Measurements from ENCODE around the gene MCC.

DNA sequence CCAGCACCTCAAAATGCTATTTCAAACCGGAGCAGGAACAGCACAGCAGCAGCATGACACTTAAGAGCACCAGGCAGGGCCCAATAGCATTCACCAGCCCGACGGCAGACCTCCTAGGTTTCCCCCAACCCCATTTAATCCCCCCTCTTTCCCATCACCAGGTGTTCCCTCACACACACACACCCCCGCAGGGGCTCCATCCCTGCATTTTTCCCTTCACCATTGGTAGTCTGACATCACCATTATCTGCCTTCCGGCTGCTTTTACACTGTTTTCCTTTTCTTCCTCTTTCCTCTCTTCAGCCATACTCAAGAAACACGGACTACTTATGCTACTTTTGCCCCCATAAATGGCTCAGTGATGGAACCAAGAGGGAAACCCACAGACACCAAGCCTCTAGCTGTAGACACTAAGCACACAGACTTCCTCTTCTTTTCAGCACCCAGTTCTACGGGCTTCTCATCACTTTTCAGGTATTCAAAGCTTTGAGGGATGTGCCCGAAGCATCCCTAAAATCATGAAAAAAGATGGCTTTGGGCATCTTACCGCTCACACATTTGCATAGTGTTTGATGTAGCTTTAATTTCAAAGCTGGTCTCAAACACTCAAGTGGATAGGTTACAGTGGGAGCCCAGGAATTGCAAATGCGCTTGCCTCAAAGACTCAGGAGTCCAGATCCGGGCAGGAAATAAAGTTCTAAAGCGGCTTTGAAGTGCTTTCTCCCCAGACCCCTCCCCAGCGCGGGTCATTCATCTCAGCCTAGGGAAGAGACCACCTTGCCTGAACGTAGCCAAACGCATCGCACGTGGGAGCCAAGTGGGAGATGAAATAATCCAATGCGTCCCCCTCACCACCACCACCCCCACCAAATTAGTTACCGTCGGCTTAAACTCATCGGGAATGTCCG, 194.9 kb downstream of the MCC start:
- no peak for TF ChIP-seq ARID4B (CRISPR knock-in tag; IDR thresholded peaks at IDR 0.05; ENCODE audit: borderline replicate concordance)
- TF ChIP-seq, protein P1, sequence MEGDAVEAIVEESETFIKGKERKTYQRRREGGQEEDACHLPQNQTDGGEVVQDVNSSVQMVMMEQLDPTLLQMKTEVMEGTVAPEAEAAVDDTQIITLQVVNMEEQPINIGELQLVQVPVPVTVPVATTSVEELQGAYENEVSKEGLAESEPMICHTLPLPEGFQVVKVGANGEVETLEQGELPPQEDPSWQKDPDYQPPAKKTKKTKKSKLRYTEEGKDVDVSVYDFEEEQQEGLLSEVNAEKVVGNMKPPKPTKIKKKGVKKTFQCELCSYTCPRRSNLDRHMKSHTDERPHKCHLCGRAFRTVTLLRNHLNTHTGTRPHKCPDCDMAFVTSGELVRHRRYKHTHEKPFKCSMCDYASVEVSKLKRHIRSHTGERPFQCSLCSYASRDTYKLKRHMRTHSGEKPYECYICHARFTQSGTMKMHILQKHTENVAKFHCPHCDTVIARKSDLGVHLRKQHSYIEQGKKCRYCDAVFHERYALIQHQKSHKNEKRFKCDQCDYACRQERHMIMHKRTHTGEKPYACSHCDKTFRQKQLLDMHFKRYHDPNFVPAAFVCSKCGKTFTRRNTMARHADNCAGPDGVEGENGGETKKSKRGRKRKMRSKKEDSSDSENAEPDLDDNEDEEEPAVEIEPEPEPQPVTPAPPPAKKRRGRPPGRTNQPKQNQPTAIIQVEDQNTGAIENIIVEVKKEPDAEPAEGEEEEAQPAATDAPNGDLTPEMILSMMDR (IDR thresholded peaks at IDR 0.05): no peak
- no peak for TF ChIP-seq NR1H2 (CRISPR knock-in tag; IDR thresholded peaks at IDR 0.05)
- no peak for TF ChIP-seq USF1 (CRISPR knock-in tag; IDR thresholded peaks at IDR 0.05)
